GM12878 (cell line): ENCODE data around the gene GABPB2. TPM values are rescaled to one million over a fixed set of nuclear protein-coding genes. Genes with fewer than 3 reads are reported as not detected.

Experiments used
- ASH2L ChIP-seq: fragments of 300-600, 200-600 bp; sonication (generic); IDR thresholded peaks from 2 replicates; pipeline ENCODE4 v1.6.1; 2017; ENCODE audit warnings: low read depth, mild to moderate bottlenecking, borderline replicate concordance
- FOXM1 ChIP-seq: IDR thresholded peaks from 2 replicates; pipeline ENCODE4 v1.6.1; 2012; ENCODE audit warnings: low read depth, mild to moderate bottlenecking, inconsistent platforms, low read length, moderate library complexity
- HDAC6 ChIP-seq: fragments of 200-600 bp; sonication (generic); IDR thresholded peaks from one replicate; pipeline ENCODE4 v1.8.0; 2017; ENCODE audit warnings: antibody characterized with exemption; ENCODE audit not compliant: unreplicated experiment
- MEF2A ChIP-seq: IDR thresholded peaks from 2 replicates; pipeline ENCODE4 v1.6.1; 2011; ENCODE audit warnings: low read depth, mild to moderate bottlenecking, low read length, moderate library complexity; ENCODE audit not compliant: insufficient read depth
- NFIC ChIP-seq: IDR thresholded peaks from 2 replicates; pipeline ENCODE4 v1.6.1; 2012; ENCODE audit warnings: low read depth, mild to moderate bottlenecking, inconsistent platforms, low read length, moderate library complexity
- NFXL1 ChIP-seq: fragments of 450-650 bp; IDR thresholded peaks from 2 replicates; pipeline ENCODE4 v1.6.1; 2017; ENCODE audit warnings: antibody characterized with exemption, mild to moderate bottlenecking, borderline replicate concordance
- POLR2AphosphoS5 ChIP-seq: IDR thresholded peaks from 2 replicates; pipeline ENCODE4 v1.6.1; 2011; ENCODE audit warnings: mild to moderate bottlenecking, low read length, inconsistent platforms
- POU2F2 ChIP-seq: IDR thresholded peaks from 3 replicates; pipeline ENCODE4 v1.6.1; 2011; ENCODE audit warnings: low read depth, mild to moderate bottlenecking, low read length, borderline replicate concordance
- RAD21 ChIP-seq: IDR thresholded peaks from 2 replicates; pipeline ENCODE4 v1.6.1; 2011; ENCODE audit warnings: mild to moderate bottlenecking, low read depth, low read length, moderate library complexity; ENCODE audit not compliant: insufficient read depth
- SMC3 ChIP-seq: IDR thresholded peaks from 2 replicates; pipeline ENCODE4 v1.6.1; 2011; ENCODE audit warnings: low read length, improper control_type of control experiment, borderline replicate concordance
- polyA plus RNA-seq, 11 experiments: library from polyadenylated mRNA; depleted of rRNA in 4 of 11; unstranded in 6 of 11; stranded (reverse) in 5 of 11; fragments of >200 nt; fragmentation: Nextera tagmentation in 4 of 11; fragmentation: Illumina TruSeq in 1 of 11; extraction: Ambion mirVana in 4 of 11; extraction: Trizol in 1 of 11; gene quantifications; 1 replicate in 1 of 11; 2 replicates in 10 of 11; pipeline versions ENCODE4 v1.2.1 to v1.2.3, GENCODE V29; 2011 to 2016; ENCODE audit warnings: inconsistent platforms in 2 of 11, missing spikeins in 2 of 11, low read depth in 1 of 11
- total RNA-seq, 4 experiments: library from RNA; depleted of rRNA in 3 of 4; stranded (reverse); fragments of >200 nt in 3 of 4; fragmentation: Illumina TruSeq in 1 of 4; extraction: Trizol in 1 of 4; gene quantifications; 2 replicates each; pipeline versions ENCODE4 v1.2.1 to v1.2.3, GENCODE V29; 2013 to 2021
- TF ChIP-seq, protein P1 (sequence below): fragments of 450-650 bp; IDR thresholded peaks from 2 replicates; pipeline ENCODE4 v1.6.1; 2017; ENCODE audit warnings: mild to moderate bottlenecking, moderate library complexity
- TF ChIP-seq, protein P2 (sequence below): fragments of 450-650 bp; IDR thresholded peaks from 2 replicates; pipeline ENCODE4 v1.6.1; 2018; ENCODE audit warnings: borderline replicate concordance, mild to moderate bottlenecking; ENCODE audit not compliant: partially characterized antibody
- TF ChIP-seq, protein P3 (sequence below): IDR thresholded peaks from 2 replicates; pipeline ENCODE4 v1.6.1; 2012; ENCODE audit warnings: improper control_type of control experiment, low read depth, low read length; ENCODE audit not compliant: insufficient replicate concordance
- TF ChIP-seq, protein P4 (sequence below): IDR thresholded peaks from 2 replicates; pipeline ENCODE4 v1.6.1; 2011; ENCODE audit warnings: borderline replicate concordance, low read depth, mild to moderate bottlenecking, moderate library complexity, low read length; ENCODE audit not compliant: insufficient read depth, poor library complexity, severe bottlenecking

The GABPB2 gene
- total and polyA plus RNA-seq, 10 of the 15 experiments (the other 5 are each of a cell fraction or from before 2014, with no cell fraction given), result 2.3 to 10.5 (median 6.9) TPM

DNA sequence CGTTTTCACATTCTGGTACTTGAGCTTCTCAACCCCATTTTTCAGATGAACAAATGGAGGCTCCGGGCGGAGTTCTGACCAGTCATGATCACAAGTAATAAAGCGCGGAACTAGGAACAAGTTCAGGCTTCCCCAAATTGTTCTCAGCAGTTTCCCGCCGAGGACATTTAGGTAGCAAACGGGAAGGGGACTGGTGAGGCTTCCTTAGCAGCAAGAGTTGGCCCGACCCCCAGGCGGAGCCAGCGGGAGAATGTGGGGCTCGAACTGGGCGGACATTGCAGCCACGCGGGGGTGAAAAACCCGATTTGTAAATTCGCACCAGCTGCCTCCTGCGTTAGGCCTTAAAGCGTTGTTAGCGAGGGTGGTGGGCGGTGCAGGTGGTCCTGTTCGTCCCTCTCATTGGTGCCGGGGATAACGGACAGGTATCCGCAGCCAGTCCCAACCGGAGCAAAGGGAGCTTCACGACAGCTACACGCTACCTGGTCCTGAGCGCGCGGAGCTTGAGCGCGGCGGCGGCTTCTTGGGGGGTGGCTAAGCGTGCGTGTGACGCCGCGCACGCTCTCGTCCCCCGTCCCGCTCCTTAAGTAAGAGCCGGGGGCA is 60.5 kb downstream of the GABPB2 start (continued):
- TF ChIP-seq, protein P1, sequence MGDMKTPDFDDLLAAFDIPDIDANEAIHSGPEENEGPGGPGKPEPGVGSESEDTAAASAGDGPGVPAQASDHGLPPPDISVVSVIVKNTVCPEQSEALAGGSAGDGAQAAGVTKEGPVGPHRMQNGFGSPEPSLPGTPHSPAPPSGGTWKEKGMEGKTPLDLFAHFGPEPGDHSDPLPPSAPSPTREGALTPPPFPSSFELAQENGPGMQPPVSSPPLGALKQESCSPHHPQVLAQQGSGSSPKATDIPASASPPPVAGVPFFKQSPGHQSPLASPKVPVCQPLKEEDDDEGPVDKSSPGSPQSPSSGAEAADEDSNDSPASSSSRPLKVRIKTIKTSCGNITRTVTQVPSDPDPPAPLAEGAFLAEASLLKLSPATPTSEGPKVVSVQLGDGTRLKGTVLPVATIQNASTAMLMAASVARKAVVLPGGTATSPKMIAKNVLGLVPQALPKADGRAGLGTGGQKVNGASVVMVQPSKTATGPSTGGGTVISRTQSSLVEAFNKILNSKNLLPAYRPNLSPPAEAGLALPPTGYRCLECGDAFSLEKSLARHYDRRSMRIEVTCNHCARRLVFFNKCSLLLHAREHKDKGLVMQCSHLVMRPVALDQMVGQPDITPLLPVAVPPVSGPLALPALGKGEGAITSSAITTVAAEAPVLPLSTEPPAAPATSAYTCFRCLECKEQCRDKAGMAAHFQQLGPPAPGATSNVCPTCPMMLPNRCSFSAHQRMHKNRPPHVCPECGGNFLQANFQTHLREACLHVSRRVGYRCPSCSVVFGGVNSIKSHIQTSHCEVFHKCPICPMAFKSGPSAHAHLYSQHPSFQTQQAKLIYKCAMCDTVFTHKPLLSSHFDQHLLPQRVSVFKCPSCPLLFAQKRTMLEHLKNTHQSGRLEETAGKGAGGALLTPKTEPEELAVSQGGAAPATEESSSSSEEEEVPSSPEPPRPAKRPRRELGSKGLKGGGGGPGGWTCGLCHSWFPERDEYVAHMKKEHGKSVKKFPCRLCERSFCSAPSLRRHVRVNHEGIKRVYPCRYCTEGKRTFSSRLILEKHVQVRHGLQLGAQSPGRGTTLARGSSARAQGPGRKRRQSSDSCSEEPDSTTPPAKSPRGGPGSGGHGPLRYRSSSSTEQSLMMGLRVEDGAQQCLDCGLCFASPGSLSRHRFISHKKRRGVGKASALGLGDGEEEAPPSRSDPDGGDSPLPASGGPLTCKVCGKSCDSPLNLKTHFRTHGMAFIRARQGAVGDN, result 0 out of 2 replicates have a peak, but pooled peaks have one; percentile 52
- peak; percentile 4; the same call in 1 of the 3 replicates for TF ChIP-seq POU2F2
- TF ChIP-seq ASH2L, result no peak
- TF ChIP-seq, protein P2, sequence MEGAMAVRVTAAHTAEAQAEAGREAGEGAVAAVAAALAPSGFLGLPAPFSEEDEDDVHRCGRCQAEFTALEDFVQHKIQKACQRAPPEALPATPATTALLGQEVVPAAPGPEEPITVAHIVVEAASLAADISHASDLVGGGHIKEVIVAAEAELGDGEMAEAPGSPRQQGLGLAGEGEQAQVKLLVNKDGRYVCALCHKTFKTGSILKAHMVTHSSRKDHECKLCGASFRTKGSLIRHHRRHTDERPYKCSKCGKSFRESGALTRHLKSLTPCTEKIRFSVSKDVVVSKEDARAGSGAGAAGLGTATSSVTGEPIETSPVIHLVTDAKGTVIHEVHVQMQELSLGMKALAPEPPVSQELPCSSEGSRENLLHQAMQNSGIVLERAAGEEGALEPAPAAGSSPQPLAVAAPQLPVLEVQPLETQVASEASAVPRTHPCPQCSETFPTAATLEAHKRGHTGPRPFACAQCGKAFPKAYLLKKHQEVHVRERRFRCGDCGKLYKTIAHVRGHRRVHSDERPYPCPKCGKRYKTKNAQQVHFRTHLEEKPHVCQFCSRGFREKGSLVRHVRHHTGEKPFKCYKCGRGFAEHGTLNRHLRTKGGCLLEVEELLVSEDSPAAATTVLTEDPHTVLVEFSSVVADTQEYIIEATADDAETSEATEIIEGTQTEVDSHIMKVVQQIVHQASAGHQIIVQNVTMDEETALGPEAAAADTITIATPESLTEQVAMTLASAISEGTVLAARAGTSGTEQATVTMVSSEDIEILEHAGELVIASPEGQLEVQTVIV, result no peak
- TF ChIP-seq POLR2AphosphoS5, result peak; percentile 51; the same call in 1 of the 2 replicates
- no peak for TF ChIP-seq FOXM1
- TF ChIP-seq SMC3, result 0 out of 2 replicates have a peak, but pooled peaks have one; percentile 5
- TF ChIP-seq NFXL1, result no peak
- no peak for TF ChIP-seq HDAC6
- no peak for TF ChIP-seq MEF2A
- TF ChIP-seq NFIC, result no peak
- TF ChIP-seq, protein P3, sequence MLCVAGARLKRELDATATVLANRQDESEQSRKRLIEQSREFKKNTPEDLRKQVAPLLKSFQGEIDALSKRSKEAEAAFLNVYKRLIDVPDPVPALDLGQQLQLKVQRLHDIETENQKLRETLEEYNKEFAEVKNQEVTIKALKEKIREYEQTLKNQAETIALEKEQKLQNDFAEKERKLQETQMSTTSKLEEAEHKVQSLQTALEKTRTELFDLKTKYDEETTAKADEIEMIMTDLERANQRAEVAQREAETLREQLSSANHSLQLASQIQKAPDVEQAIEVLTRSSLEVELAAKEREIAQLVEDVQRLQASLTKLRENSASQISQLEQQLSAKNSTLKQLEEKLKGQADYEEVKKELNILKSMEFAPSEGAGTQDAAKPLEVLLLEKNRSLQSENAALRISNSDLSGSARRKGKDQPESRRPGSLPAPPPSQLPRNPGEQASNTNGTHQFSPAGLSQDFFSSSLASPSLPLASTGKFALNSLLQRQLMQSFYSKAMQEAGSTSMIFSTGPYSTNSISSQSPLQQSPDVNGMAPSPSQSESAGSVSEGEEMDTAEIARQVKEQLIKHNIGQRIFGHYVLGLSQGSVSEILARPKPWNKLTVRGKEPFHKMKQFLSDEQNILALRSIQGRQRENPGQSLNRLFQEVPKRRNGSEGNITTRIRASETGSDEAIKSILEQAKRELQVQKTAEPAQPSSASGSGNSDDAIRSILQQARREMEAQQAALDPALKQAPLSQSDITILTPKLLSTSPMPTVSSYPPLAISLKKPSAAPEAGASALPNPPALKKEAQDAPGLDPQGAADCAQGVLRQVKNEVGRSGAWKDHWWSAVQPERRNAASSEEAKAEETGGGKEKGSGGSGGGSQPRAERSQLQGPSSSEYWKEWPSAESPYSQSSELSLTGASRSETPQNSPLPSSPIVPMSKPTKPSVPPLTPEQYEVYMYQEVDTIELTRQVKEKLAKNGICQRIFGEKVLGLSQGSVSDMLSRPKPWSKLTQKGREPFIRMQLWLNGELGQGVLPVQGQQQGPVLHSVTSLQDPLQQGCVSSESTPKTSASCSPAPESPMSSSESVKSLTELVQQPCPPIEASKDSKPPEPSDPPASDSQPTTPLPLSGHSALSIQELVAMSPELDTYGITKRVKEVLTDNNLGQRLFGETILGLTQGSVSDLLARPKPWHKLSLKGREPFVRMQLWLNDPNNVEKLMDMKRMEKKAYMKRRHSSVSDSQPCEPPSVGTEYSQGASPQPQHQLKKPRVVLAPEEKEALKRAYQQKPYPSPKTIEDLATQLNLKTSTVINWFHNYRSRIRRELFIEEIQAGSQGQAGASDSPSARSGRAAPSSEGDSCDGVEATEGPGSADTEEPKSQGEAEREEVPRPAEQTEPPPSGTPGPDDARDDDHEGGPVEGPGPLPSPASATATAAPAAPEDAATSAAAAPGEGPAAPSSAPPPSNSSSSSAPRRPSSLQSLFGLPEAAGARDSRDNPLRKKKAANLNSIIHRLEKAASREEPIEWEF, result no peak
- TF ChIP-seq RAD21, result no peak
- TF ChIP-seq, protein P4, sequence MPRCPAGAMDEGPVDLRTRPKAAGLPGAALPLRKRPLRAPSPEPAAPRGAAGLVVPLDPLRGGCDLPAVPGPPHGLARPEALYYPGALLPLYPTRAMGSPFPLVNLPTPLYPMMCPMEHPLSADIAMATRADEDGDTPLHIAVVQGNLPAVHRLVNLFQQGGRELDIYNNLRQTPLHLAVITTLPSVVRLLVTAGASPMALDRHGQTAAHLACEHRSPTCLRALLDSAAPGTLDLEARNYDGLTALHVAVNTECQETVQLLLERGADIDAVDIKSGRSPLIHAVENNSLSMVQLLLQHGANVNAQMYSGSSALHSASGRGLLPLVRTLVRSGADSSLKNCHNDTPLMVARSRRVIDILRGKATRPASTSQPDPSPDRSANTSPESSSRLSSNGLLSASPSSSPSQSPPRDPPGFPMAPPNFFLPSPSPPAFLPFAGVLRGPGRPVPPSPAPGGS, result no peak
